Measurements from ENCODE around the gene CASP8AP2.
"Not testable (repeated sequence)": the region's sequence is repeated elsewhere in the genome, so short reads cannot be mapped to it uniquely, and the experiment has no call there.

CASP8AP2 gene

DNA sequence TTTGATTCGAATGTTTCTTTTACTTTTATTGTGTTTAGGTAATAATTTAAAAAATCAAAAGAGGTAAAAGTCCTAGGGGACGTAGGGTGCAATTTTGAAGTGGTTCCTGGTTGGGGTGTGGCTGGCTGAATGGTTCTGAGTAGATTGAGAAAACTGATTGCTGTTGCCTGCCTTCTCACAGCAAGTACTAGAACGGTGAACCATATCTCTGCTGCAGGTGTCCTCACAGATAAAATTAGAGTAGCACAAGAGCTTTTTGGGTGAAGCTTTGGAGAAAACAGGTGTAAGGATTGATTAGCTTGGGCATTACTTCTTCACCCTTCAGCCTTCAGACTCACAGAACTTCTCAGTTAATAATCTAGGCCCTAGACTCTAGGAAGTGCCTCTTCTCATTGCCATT, 44.8 kb downstream of the CASP8AP2 start:
- FAIRE-seq (no peak), DNase-seq (ENCODE audit: extremely low spot score, insufficient read length, low read depth) (no peak)

DNA sequence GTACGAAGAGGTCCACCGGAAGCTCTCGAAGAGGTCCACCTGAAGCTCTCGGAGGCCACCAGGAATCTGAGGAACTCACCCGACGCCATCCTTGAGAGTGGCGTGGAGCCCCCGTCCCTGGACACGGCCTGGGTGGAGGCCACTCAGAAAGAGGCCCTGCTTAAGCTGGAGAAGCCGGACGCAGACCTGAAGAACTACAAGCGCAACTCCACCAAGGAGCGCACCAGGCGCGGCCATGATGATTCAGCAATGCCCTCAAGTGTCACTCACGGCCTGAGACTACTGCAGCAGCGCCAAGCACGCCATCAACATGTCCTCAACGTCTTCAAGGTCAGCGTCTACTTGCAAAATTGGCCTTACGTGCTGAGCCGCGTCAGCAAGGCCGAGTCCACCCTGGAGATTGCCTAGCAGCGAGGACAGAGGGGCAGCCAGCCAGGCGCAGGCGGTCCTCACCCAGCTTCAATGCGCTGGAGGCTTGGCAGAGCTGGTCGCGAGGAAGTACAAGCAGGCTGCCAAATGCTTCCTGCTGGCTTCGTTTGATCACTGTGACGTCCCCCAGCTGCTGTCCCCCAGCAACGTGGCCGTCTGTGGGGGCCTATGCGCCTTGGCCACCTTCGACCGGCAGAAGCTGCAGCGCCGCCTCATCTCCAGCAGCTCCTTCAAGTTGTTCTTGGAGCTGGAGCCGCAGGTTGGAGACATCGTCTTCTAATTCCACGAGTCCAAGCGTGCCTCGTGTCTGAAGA, 56.9 kb downstream of the CASP8AP2 start:
- DNase-seq (ENCODE audit: extremely low spot score, insufficient read length, low read depth), result no peak
- no peak for FAIRE-seq

DNA sequence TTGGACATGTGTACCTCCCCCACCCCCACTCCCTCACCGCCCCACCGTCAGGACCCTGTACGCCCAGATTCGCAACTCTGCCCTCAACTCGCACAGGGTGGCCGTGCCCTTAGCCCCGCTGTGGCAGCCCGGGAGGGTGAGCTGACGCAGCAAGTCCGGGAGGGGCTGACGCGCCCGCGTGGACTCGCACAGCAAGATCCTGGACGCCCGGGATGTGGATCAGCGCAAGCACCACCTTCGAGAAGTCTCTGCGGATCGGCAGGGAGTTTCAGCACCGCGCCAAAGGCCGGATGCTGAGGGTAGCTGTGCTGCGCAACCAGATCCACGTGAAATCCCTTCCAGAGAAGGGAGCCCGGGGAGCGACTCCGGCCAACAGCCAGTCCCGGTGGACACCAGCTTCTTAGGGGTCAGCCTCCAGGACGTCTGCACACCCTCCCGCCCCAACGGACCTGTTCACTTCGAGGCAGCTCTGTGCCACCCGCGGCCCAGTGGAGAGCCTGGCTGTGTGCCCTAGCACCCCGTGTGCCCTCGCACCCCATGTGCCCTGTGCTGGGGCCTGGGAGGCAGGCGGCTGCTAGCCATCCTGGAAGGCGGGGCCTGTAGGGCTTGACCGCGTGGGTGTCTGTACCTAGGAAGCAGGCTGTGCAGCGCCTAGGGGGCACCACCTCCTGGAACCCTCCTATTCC, 57.9 kb downstream of the CASP8AP2 start:
- FAIRE-seq (no peak), DNase-seq (ENCODE audit: extremely low spot score, insufficient read length, low read depth) (no peak)

DNA sequence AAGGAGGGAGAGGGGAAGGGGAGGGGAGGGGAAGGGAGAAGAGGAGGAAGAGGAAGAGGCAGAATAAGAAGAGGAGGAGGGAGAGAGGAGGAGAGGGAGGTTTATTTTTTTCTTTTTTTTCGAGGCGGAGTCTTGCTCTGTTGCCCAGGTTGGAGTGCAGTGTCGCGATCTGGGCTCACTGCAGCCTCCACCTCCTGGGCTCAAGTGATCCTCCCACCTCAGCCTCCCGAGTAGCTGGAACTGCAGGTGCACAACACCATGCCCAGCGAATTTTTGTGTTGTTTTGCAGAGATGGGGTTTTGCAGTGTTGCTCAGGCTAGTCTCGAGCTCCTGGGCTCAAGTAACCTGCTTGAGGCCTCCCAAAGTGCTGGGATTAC, 58.4 kb downstream of the CASP8AP2 start:
- DNase-seq (ENCODE audit: extremely low spot score, insufficient read length, low read depth) (no peak), FAIRE-seq (no peak)

DNA sequence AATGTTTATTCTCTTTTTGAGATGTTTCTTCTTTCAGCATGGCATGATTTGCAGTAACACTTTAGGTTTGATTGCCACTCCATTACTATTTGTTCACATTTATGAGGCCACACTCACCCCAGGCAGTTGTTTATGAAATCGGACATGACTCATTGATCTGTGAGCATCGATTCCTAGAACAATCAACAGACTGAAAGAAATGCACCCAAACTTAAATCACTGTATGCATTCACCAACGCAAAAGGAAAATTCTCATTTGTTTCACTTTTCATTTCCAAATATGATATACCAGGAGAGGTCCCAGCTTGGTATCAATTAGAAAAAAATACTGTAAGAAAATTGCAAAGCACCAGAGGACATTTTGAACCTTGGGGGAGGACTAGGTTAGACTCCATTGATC, 59.2 kb downstream of the CASP8AP2 start:
- DNase-seq (ENCODE audit: extremely low spot score, insufficient read length, low read depth), result no peak
- no peak for FAIRE-seq

DNA sequence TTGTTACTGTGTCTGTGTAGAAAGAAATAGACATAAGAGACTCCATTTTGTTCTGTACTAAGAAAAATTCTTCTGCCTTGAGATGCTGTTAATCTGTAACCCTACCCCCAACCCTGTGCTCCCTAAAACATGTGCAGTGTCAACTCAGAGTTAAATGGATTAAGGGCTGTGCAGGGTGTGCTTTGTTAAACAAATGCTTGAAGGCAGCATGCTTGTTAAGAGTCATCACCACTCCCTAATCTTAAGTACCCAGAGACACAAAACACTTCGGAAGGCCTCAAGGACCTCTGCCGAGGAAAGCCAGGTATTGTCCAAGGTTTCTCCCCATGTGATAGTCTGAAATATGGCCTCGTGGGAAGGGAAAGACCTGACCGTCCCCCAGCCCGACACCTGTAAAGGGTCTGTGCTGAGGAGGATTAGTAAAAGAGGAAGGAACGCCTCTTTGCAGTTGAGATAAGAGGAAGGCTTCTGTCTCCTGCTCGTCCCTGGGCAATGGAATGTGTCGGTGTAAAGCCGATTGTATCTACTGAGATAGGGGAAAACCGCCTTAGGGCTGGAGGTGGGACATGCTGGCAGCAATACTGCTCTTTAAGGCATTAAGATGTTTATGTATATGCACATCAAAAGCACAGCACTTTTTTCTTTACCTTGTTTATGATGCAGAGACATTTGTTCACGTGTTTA, 61.3 kb downstream of the CASP8AP2 start:
- DNase-seq (ENCODE audit: extremely low spot score, insufficient read length, low read depth); FAIRE-seq: not testable (repeated sequence)

DNA sequence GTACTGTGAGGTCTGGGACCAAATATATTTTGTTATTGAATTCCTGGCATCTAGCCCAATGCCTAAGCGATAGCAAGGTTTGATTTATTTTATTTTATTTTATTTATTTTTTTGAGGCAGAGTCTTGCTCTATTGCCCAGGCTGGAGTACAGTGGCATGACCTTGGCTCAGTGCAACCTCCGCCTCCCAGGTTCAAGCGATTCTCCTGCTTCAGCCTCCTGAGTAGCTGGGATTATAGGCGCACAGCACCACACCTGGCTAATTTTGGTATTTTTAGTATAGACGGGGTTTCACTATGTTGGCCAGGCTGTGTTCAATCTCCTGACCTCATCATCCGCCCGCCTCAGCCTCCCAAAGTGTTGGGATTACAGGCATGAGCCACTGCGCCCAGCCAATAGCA, 62.9 kb downstream of the CASP8AP2 start:
- not testable (repeated sequence) for DNase-seq (ENCODE audit: extremely low spot score, insufficient read length, low read depth); FAIRE-seq

DNA sequence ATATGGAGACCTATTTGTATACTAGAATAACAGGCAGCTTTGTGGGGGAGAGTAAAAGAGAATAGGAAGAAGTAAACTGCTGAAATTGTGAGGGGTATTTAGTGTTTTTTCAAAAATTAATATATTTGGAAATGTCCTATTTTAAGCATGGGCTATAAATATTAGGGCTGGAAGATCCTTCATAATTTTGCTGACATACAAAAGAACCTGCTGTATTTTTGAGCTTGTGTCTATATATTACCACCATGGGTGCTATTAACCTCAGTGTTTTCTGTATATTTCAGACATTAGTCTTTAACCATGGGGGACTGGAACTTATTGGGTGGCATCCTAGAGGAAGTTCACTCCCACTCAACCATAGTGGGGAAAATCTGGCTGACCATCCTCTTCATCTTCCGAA, 64.5 kb downstream of the CASP8AP2 start, which contains the start of gene GJA10:
Gene GJA10, plus strand, starts transcription at position 301 of the 400 bp plus-strand sequence. Its CDS starts 0 bp downstream, at position 301.
- DNase-seq (ENCODE audit: extremely low spot score, insufficient read length, low read depth) (no peak), FAIRE-seq (no peak)

DNA sequence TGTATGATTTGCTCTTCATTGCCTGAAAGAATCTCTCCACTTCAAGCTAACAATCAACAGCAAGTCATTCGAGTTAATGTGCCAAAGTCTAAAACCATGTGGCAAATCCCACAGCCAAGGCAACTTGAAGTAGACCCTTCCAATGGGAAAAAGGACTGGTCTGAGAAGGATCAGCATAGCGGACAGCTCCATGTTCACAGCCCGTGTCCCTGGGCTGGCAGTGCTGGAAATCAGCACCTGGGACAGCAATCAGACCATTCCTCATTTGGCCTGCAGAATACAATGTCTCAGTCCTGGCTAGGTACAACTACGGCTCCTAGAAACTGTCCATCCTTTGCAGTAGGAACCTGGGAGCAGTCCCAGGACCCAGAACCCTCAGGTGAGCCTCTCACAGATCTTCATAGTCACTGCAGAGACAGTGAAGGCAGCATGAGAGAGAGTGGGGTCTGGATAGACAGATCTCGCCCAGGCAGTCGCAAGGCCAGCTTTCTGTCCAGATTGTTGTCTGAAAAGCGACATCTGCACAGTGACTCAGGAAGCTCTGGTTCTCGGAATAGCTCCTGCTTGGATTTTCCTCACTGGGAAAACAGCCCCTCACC, 65.7 kb downstream of the CASP8AP2 start:
- FAIRE-seq, result no peak
- DNase-seq (ENCODE audit: extremely low spot score, insufficient read length, low read depth), result no peak

DNA sequence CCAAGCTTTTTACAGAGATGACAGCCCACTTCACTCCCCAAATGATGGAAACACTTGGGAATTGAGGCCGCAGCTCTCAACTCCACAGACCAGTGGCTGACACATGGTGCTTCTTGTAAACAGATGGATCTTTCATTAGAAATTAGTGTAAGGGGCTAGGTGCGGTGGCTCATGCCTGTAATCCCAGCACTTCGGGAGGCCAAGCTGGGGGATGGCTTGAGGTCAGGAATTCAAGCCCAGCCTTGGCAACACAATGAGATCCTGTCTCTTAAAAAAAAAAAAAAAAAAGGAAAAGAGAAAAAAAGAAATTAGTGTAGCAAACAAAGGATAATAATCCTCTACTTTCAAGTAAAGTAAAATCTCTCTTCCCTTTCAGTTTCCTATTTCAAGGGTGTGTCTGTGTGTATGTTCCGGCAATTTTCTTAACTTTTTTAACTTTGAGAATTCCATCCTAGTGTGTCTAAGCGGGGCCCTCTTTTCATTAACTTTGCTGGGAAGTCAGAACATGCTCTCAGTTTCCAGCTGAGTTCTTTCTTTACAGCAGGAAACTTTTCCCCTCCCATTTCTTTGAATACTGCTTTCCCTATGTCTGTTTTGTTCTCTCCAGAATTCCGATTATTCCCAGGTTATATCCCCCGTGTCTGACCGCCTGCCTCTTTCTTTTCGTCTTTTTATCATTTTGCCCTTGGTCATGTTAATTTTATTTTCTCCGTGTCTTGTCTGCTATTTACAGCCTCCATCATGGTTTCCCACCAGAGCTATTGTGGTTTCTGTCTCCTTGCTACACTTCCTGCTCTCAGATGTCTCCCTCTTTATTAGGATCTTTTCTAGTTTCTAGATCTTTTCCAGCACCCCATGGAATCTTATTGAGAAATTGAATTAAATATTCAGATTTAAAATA, 80.6 kb downstream of the CASP8AP2 start:
- FAIRE-seq, result peak; percentile 12
- DNase-seq (ENCODE audit: extremely low spot score, insufficient read length, low read depth), result not testable (repeated sequence)

DNA sequence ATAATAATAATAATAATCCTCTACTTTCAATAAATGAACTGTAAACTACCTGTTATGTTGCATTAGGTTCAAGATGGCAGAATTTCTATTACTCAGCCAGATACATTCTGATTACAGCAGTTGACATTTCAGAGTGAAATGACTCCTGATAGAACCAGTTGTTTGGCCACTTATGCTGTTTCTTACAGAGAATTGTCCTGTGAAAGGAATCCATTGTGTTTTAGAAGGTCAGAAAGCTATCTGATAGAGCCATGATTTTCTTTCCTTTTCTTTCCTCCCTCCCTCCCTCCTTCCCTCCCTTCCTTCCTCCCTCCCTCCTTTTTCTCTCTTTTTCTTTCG, 81.2 kb downstream of the CASP8AP2 start:
- DNase-seq (ENCODE audit: extremely low spot score, insufficient read length, low read depth) (no peak), FAIRE-seq (no peak)

DNA sequence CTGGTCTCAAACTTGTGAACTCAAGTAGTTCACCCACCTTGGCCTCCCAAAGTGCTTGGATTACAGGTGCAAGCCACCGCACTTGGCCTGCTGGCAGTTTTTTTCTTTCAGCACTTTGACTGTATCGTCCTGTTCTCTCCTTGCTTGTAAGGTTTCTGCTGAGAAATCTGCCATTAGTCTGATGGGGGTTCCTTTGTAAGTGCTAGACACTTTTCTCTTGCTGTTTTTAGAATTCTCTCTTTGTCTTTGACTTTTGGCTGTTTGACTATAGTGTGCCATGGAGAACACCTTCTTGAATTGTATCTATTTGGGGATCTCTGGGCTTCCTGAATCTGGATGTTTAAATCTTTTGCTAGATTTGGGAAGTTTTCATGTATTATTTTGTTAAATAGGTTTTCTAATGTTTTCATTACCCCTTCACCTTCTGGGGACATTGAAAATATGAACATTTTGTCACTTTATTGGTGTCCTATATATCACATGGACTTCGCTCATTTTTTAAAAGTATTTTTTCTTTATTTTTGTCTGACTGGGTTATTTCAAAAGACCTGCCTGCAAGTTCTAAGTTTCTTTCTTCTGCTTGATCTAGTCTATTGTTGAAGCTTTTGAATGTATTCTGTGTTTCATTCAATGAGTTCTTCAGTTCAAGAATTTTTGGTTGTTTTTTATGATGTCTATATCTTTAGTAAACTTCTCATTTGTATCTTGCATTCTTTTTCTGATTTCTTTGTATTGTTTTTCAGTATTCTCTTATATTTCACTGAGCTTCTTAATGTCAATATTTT, 86.6 kb downstream of the CASP8AP2 start:
- no peak for DNase-seq (ENCODE audit: extremely low spot score, insufficient read length, low read depth)
- FAIRE-seq, result no peak

DNA sequence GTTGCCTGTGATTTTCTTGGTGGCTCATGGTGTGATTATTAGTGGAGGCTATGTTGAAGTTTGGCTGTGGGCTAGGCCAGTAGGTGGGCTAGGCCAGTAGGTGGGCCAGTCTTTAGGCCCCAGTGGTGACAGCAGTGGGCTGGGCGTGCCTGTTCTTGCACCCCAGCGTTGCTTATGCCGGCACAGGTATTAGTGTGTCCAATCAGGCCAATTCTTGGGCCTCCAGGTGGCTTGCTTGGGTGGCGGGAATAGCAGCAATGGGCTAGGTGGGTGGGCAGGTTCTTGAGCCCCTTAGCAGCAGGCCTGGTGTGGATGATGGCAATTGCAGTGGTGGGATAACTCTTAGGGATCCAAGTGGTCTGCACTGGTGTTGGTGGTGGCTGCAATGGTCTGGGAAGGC, 87.5 kb downstream of the CASP8AP2 start:
- DNase-seq (ENCODE audit: extremely low spot score, insufficient read length, low read depth) (no peak), FAIRE-seq (no peak)

DNA sequence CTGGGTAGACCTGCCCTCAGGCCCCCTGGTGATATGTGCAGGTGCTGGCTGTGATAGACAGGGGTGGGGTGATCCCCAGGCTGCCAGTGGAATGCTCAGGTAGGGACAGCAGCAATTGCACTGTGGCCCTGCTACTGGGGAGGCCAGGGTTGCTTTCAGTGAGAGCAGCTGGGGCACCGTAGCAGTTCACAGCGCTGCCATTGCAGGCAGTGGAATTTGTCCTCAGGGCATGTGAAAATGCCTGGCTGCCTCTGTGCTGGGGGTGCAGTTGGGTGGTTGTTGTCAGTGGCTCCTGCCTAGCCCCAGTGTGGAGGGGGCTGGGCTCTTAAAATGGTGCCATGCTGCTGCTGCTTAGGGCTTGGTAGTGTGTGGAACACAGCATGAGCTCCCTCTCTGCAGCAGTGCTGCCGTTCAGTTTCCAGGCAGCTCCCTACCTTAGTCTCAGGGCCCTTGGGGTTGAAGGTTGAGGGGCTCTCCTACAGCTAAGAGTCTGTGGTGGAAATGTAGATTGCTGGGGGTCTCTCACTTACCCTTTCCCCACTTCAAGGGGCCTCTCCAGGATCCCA, 88.2 kb downstream of the CASP8AP2 start:
- FAIRE-seq (no peak), DNase-seq (ENCODE audit: extremely low spot score, insufficient read length, low read depth) (no peak)
